ENCODE results near the gene RAP1GAP2. TPM values are rescaled to one million over a fixed set of nuclear protein-coding genes. Genes with fewer than 3 reads are reported as not detected.

The RAP1GAP2 gene
- polyA plus RNA-seq, 3 donors, result 1.5 to 48.4 (median 6.1) TPM

DNA sequence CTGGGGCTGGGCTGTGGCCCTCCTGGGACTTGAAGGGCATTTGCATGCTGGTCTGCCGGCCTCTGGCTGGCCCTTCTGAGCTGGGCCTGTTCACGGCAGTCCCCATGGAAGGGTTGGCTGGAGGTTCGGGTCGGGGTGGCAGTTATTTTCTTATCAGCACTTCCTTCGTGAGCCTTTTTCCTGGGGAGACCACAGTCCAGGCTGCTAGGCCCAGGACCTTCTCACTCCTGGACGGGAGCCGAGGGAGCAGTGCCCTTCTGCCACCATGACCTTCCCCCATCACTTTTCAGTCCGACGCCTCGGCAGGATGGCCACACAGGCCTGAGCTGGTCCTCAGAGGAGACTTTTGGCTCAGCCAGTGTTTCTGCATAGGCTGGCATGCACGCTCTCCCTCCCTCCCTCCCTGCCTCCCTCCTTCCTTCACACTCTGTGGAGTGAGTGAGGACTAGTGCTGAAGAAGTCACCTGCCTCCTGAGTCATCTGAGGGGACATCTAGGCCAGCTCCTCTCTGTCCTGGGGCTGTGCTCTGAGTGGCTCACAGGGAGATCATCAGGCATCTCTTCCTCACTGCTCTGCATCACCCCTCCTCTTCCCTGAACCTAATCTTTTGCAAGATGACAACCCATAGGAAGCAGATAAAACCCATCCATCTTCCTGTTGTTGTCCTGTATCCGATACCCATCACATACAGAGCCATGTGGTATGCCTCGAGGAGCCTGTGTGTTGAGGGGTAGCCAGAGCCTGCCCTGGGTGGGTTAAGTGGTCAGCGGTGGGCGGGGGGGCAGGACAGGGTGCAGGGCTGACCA lies 109.7 kb downstream of the RAP1GAP2 start:
- no peaks in the 10 kb centered on the region for H3K4me1 ChIP-seq (ENCODE audit: control insufficient read depth in 1 of 2, insufficient read depth in 2 of 2, low read length in 2 of 2)
- no peak overlapping the region for H2AFZ ChIP-seq (ENCODE audit: insufficient read depth, low read depth, low read length, poor library complexity, severe bottlenecking)
- peaks cover 100% of the 10 kb centered on the region for H4K20me1 ChIP-seq (ENCODE audit: insufficient read depth, low read length)
- Mint-ChIP-seq H3K27me3 (ENCODE audit: low read depth in 3 of 3) (peaks cover 0 to 6% (median 2%) of the 10 kb centered on the region in 3 donors), H3K9me3 (peaks cover 1 to 7% (median 5%) of the 10 kb centered on the region in 7 donors), H3K4me1 (peaks cover 15% of the 10 kb centered on the region), H3K36me3 (peaks cover 59 to 86% of the 10 kb centered on the region in 2 donors), H3K27ac (peak overlapping the region in 4 of 7 donors; percentile 14 to 81 (median 56)), H3K4me3 (no peak overlapping the region)
- no peaks in the 10 kb centered on the region for H3K27me3 ChIP-seq (ENCODE audit: control insufficient read depth in 2 of 2, insufficient read depth in 2 of 2, low read length in 2 of 2)
- intact Hi-C loops (cut with micrococcal nuclease), result no loop called here
- H3K36me3 ChIP-seq (replicated peaks in 1 of 2; ENCODE audit: control insufficient read depth in 1 of 2, insufficient read depth in 2 of 2, low read length in 2 of 2), result peaks cover 58 to 86% of the 10 kb centered on the region in 2 donors
- no peak overlapping the region for H3K4me2 ChIP-seq (replicated peaks; ENCODE audit: extremely low read depth, low read length, poor library complexity, severe bottlenecking)
- 24% methylated on average over 8 of the region's 15 CpGs for WGBS (ENCODE audit: insufficient coverage)
- no peak overlapping the region for H3K4me3 ChIP-seq (replicated peaks in 1 of 3; ENCODE audit: low read depth in 2 of 3, low read length in 3 of 3)
- no peak overlapping the region for H3K9ac ChIP-seq (ENCODE audit: insufficient read depth, low read length, poor library complexity, severe bottlenecking)
- H3K79me2 ChIP-seq (ENCODE audit: insufficient read depth, low read length), result peaks cover 28% of the 10 kb centered on the region
- H3K27ac ChIP-seq (ENCODE audit: low read depth in 1 of 2, low read length in 2 of 2), result no peak overlapping the region
- H3K9me3 ChIP-seq (replicated peaks in 1 of 2; ENCODE audit: control insufficient read depth in 1 of 2, insufficient read depth in 1 of 2, low read length in 2 of 2), result peaks cover 0 to 5% of the 10 kb centered on the region in 2 donors
- no peak for DNase-seq
- TF ChIP-seq, protein P1, sequence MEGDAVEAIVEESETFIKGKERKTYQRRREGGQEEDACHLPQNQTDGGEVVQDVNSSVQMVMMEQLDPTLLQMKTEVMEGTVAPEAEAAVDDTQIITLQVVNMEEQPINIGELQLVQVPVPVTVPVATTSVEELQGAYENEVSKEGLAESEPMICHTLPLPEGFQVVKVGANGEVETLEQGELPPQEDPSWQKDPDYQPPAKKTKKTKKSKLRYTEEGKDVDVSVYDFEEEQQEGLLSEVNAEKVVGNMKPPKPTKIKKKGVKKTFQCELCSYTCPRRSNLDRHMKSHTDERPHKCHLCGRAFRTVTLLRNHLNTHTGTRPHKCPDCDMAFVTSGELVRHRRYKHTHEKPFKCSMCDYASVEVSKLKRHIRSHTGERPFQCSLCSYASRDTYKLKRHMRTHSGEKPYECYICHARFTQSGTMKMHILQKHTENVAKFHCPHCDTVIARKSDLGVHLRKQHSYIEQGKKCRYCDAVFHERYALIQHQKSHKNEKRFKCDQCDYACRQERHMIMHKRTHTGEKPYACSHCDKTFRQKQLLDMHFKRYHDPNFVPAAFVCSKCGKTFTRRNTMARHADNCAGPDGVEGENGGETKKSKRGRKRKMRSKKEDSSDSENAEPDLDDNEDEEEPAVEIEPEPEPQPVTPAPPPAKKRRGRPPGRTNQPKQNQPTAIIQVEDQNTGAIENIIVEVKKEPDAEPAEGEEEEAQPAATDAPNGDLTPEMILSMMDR (IDR thresholded peaks at IDR 0.05), result no peak

DNA sequence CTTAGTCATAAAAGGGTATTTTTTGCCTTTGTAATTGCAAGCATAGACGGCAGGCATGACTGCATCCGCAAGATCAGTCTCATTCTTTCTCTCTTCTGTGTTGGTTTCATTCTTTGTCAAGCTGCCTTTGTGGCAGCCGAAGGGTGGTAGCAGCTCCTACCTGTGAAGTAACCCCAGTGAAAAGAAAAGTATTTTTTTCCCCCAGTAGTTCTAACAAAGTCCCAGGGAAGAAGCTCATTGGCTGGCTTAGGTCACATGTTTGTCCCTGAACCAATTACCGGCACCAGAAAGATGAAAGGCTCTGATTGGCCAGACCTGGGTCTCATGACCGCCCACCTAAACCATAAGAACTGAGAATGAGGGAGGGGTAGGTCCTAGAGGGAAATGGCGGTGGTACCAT lies 110.7 kb downstream of the RAP1GAP2 start:
- Mint-ChIP-seq H3K9me3 (peaks cover 1 to 7% (median 5%) of the 10 kb centered on the region in 7 donors), H3K36me3 (peaks cover 55 to 84% of the 10 kb centered on the region in 2 donors), H3K4me3 (no peak overlapping the region), H3K27me3 (ENCODE audit: low read depth in 3 of 3) (peaks cover 0 to 3% (median 2%) of the 10 kb centered on the region in 3 donors), H3K4me1 (peaks cover 15% of the 10 kb centered on the region), H3K27ac (no peak overlapping the region)
- intact Hi-C loops (cut with micrococcal nuclease), result no loop called here
- TF ChIP-seq, protein P1 (IDR thresholded peaks at IDR 0.05), result no peak
- Histone ChIP-seq H3K4me3 (replicated peaks in 1 of 3; ENCODE audit: low read depth in 2 of 3, low read length in 3 of 3) (no peak overlapping the region), H3K79me2 (ENCODE audit: insufficient read depth, low read length) (peaks cover 18% of the 10 kb centered on the region), H3K27ac (ENCODE audit: low read depth in 1 of 2, low read length in 2 of 2) (no peak overlapping the region), H3K36me3 (replicated peaks in 1 of 2; ENCODE audit: control insufficient read depth in 1 of 2, insufficient read depth in 2 of 2, low read length in 2 of 2) (peaks cover 66 to 86% of the 10 kb centered on the region in 2 donors), H3K9me3 (replicated peaks in 1 of 2; ENCODE audit: control insufficient read depth in 1 of 2, insufficient read depth in 1 of 2, low read length in 2 of 2) (peaks cover 0 to 5% of the 10 kb centered on the region in 2 donors), H3K4me1 (ENCODE audit: control insufficient read depth in 1 of 2, insufficient read depth in 2 of 2, low read length in 2 of 2) (no peaks in the 10 kb centered on the region), H4K20me1 (ENCODE audit: insufficient read depth, low read length) (peaks cover 100% of the 10 kb centered on the region), H3K4me2 (replicated peaks; ENCODE audit: extremely low read depth, low read length, poor library complexity, severe bottlenecking) (no peak overlapping the region), H3K27me3 (ENCODE audit: control insufficient read depth in 2 of 2, insufficient read depth in 2 of 2, low read length in 2 of 2) (no peaks in the 10 kb centered on the region), H2AFZ (ENCODE audit: insufficient read depth, low read depth, low read length, poor library complexity, severe bottlenecking) (no peak overlapping the region), H3K9ac (ENCODE audit: insufficient read depth, low read length, poor library complexity, severe bottlenecking) (no peak overlapping the region)
- no peak for DNase-seq
- 100% methylated on average over 5 of the region's 6 CpGs for WGBS (ENCODE audit: insufficient coverage)

Measured in CD14-positive monocyte (primary cell).